HEK293 (cell line): ENCODE measurements around the gene TMEM72.

Source experiments
- REST ChIP-seq: fragments of 450-650 bp; formaldehyde crosslinking; IDR thresholded peaks from 2 replicates; pipeline ENCODE4 v1.5.1; 2016; ENCODE audit warnings: missing biosample characterization, missing genetic modification characterization
- ZEB2 ChIP-seq: fragments of 450-650 bp; formaldehyde crosslinking; IDR thresholded peaks from 2 replicates; pipeline ENCODE4 v1.5.1; 2016; ENCODE audit warnings: missing biosample characterization, missing genetic modification characterization
- ZFP37 ChIP-seq: fragments of 450-650 bp; formaldehyde crosslinking; IDR thresholded peaks from 2 replicates; pipeline ENCODE4 v1.5.1; 2016; ENCODE audit warnings: missing biosample characterization, missing genetic modification characterization
- ZNF174 ChIP-seq: fragments of 450-650 bp; formaldehyde crosslinking; IDR thresholded peaks from 2 replicates; pipeline ENCODE4 v1.5.0; 2017; ENCODE audit warnings: missing biosample characterization, mild to moderate bottlenecking, missing genetic modification characterization
- ZNF549 ChIP-seq: fragments of 450-650 bp; IDR thresholded peaks from 2 replicates; pipeline ENCODE4 v1.5.1; 2018; ENCODE audit warnings: missing biosample characterization, missing genetic modification characterization, mild to moderate bottlenecking, inconsistent platforms, moderate library complexity
- TF ChIP-seq, protein P1 (sequence below): fragments of 450-650 bp; formaldehyde crosslinking; IDR thresholded peaks from 2 replicates; pipeline ENCODE4 v1.5.1; 2016; ENCODE audit warnings: missing biosample characterization, missing genetic modification characterization

DNA sequence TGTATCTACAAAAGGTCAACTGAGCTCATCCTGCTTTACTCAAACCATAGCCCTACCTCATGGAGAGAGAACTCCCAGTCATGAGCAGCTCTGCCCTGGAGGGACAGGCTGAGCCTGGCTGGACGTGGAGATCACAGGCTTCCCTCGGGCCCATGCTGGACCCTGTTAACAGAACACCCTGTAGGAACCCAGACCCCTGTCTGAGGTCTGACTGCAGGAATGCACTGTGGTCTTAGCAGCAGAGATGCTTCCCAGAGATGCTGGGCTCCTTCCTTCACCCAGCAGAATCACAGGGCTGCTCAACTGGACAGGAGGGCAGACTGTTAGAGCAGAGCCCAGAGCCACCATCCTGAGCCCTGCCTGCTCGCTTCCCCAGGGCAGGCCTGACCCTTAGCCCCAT is 814 bp downstream of the TMEM72 start:
- no peak for TF ChIP-seq ZEB2
- no peak for TF ChIP-seq ZFP37
- TF ChIP-seq, protein P1, sequence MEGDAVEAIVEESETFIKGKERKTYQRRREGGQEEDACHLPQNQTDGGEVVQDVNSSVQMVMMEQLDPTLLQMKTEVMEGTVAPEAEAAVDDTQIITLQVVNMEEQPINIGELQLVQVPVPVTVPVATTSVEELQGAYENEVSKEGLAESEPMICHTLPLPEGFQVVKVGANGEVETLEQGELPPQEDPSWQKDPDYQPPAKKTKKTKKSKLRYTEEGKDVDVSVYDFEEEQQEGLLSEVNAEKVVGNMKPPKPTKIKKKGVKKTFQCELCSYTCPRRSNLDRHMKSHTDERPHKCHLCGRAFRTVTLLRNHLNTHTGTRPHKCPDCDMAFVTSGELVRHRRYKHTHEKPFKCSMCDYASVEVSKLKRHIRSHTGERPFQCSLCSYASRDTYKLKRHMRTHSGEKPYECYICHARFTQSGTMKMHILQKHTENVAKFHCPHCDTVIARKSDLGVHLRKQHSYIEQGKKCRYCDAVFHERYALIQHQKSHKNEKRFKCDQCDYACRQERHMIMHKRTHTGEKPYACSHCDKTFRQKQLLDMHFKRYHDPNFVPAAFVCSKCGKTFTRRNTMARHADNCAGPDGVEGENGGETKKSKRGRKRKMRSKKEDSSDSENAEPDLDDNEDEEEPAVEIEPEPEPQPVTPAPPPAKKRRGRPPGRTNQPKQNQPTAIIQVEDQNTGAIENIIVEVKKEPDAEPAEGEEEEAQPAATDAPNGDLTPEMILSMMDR (tag by site-specific recombination): no peak
- no peak for TF ChIP-seq REST
- TF ChIP-seq ZNF549 (tag by site-specific recombination): no peak
- no peak for TF ChIP-seq ZNF174 (tag by site-specific recombination)
